Ecto neural progenitor cell (in vitro differentiated cells): ENCODE data around the gene SLC41A3.
"Not testable (repeated sequence)": the region's sequence is repeated elsewhere in the genome, so short reads cannot be mapped to it uniquely, and the experiment has no call there.

Source experiments
- DNase-seq: peaks from one replicate; pipeline ENCODE4 v3.0.0-alpha.2; 2018; ENCODE audit warnings: low spot score

SLC41A3 gene

GRCh38 chr3:126082362-126083137 is 1.4 kb downstream of the SLC41A3 start:
- no peak for DNase-seq

- no peak for DNase-seq
Observed at GRCh38 chr3:126081618-126082361, 2.1 kb downstream of the SLC41A3 start.

- DNase-seq, result no peak
Observed at GRCh38 chr3:126080970-126081369, 3.0 kb downstream of the SLC41A3 start.

- no peak for DNase-seq
Observed at GRCh38 chr3:126078866-126079265, 5.1 kb downstream of the SLC41A3 start.

- no peak for DNase-seq
Observed at GRCh38 chr3:126077754-126078153, 6.2 kb downstream of the SLC41A3 start.

GRCh38 chr3:126076140-126076539 is 7.8 kb downstream of the SLC41A3 start:
- no peak for DNase-seq

GRCh38 chr3:126070146-126070545 is 13.8 kb downstream of the SLC41A3 start:
- DNase-seq, result no peak

GRCh38 chr3:126067959-126068358 is 16.0 kb downstream of the SLC41A3 start:
- DNase-seq, result no peak

- DNase-seq, result not testable (repeated sequence)
Observed at GRCh38 chr3:126066676-126067075, 17.2 kb downstream of the SLC41A3 start.

GRCh38 chr3:126065876-126066275 is 18.0 kb downstream of the SLC41A3 start:
- no peak for DNase-seq

GRCh38 chr3:126064627-126065258 is 19.2 kb downstream of the SLC41A3 start:
- DNase-seq, result no peak

- DNase-seq, result no peak
Observed at GRCh38 chr3:126063358-126063965, 20.5 kb downstream of the SLC41A3 start.

GRCh38 chr3:126061301-126062032 is 22.5 kb downstream of the SLC41A3 start:
- DNase-seq, result no peak

GRCh38 chr3:126060613-126061145 is 23.2 kb downstream of the SLC41A3 start:
- DNase-seq, result no peak

GRCh38 chr3:126058666-126059065 is 25.3 kb downstream of the SLC41A3 start:
- DNase-seq, result peak; percentile 32

GRCh38 chr3:126057936-126058335 is 26.0 kb downstream of the SLC41A3 start:
- no peak for DNase-seq

- DNase-seq, result peak; percentile 41
Observed at GRCh38 chr3:126057501-126057819, 26.5 kb downstream of the SLC41A3 start.

- peak; percentile 42 for DNase-seq
Observed at GRCh38 chr3:126056681-126057500, 27.0 kb downstream of the SLC41A3 start.

- DNase-seq, result peak; percentile 24
Observed at GRCh38 chr3:126056088-126056487, 27.8 kb downstream of the SLC41A3 start.

GRCh38 chr3:126054870-126055269 is 29.1 kb downstream of the SLC41A3 start:
- DNase-seq, result no peak
